MM.1S (cell line): ENCODE results near the gene KRT73.

Experiments used
- DNase-seq: peaks from one replicate; pipeline ENCODE4 v3.0.0-alpha.2; 2015
- H2AFZ ChIP-seq: fragments of 300-600 bp; sonication (generic); 2 replicates; pipeline ENCODE4 v1.6.0; 2016; ENCODE audit warnings: antibody characterized with exemption, low read length
- H3F3A ChIP-seq: fragments of 300-600 bp; sonication (generic); 2 replicates; pipeline ENCODE4 v1.6.1; 2016; ENCODE audit warnings: mild to moderate bottlenecking, antibody characterized with exemption, low read length, moderate library complexity, mixed read lengths; ENCODE audit not compliant: insufficient read depth
- H3K27ac ChIP-seq: fragments of 300-600 bp; sonication (generic); 2 replicates; pipeline ENCODE4 v1.5.1; 2016; ENCODE audit warnings: mild to moderate bottlenecking, low read length
- H3K27me3 ChIP-seq: fragments of 300-600 bp; sonication (generic); replicated peaks from 2 replicates; pipeline ENCODE4 v1.6.0; 2016; ENCODE audit warnings: low read length; ENCODE audit not compliant: insufficient read depth
- H3K36me3 ChIP-seq: fragments of 300-600 bp; sonication (generic); replicated peaks from 2 replicates; pipeline ENCODE4 v1.6.1; 2016; ENCODE audit warnings: mild to moderate bottlenecking, low read length, mixed read lengths; ENCODE audit not compliant: insufficient read depth
- H3K4me1 ChIP-seq: fragments of 300-600 bp; sonication (generic); 2 replicates; pipeline ENCODE4 v1.6.1; 2016; ENCODE audit warnings: low read length, mixed read lengths
- H3K4me2 ChIP-seq: fragments of 300-600 bp; sonication (generic); 2 replicates; pipeline ENCODE4 v1.6.0; 2016; ENCODE audit warnings: low read depth, low read length
- H3K4me3 ChIP-seq: fragments of 300-600 bp; sonication (generic); 2 replicates; pipeline ENCODE4 v1.5.1; 2016; ENCODE audit warnings: low read length, mixed read lengths
- H3K79me2 ChIP-seq: fragments of 300-600 bp; sonication (generic); 2 replicates; pipeline ENCODE4 v1.6.1; 2016; ENCODE audit warnings: mixed run types, low read length, mixed read lengths
- H3K9ac ChIP-seq: fragments of 300-600 bp; sonication (generic); 2 replicates; pipeline ENCODE4 v1.6.1; 2016; ENCODE audit warnings: low read length, mixed read lengths
- H3K9me2 ChIP-seq: fragments of 300-600 bp; sonication (generic); replicated peaks from 2 replicates; pipeline ENCODE4 v1.6.1; 2016; ENCODE audit warnings: mild to moderate bottlenecking, low read length, mixed read lengths; ENCODE audit not compliant: insufficient read depth
- H3K9me3 ChIP-seq: fragments of 300-600 bp; sonication (generic); replicated peaks from 2 replicates; pipeline ENCODE4 v1.6.1; 2016; ENCODE audit warnings: mild to moderate bottlenecking, low read length, mixed read lengths; ENCODE audit not compliant: insufficient read depth
- H4K20me1 ChIP-seq: fragments of 300-600 bp; sonication (generic); 2 replicates; pipeline ENCODE4 v1.6.1; 2016; ENCODE audit warnings: mild to moderate bottlenecking, low read length, moderate library complexity, mixed read lengths; ENCODE audit not compliant: insufficient read depth
- EZH2 ChIP-seq: fragments of 300-600 bp; sonication (generic); optimal IDR thresholded peaks from 2 replicates; pipeline ENCODE3; 2017; ENCODE audit warnings: low read depth, mild to moderate bottlenecking, antibody characterized with exemption, low read length, mixed read lengths
- EZH2phosphoT487 ChIP-seq: fragments of 300-600 bp; sonication (generic); IDR thresholded peaks from 2 replicates; pipeline ENCODE4 v1.6.1; 2018; ENCODE audit warnings: antibody characterized with exemption, low read length
- TF ChIP-seq, protein P1 (sequence below): fragments of 300-600 bp; sonication (generic); IDR thresholded peaks from 2 replicates; pipeline ENCODE4 v1.5.1; 2016; ENCODE audit warnings: antibody characterized with exemption, low read length, mixed read lengths

KRT73 gene

GRCh38 chr12:52573306-52573705 lies 45.1 kb downstream of the KRT73 start:
- Histone ChIP-seq H2AFZ (no peak overlapping the region), H3K4me1 (no peaks in the 10 kb centered on the region), H3F3A (no peaks in the 10 kb centered on the region), H3K27me3 (peaks cover 89% of the 10 kb centered on the region), H3K4me2 (no peak overlapping the region), H3K27ac (no peak overlapping the region), H3K4me3 (no peak overlapping the region), H3K9me2 (no peaks in the 10 kb centered on the region), H3K36me3 (no peaks in the 10 kb centered on the region), H3K9ac (no peak overlapping the region), H3K79me2 (no peaks in the 10 kb centered on the region), H4K20me1 (no peaks in the 10 kb centered on the region), H3K9me3 (no peaks in the 10 kb centered on the region)
- no peak for DNase-seq
- TF ChIP-seq EZH2 (no peak), EZH2phosphoT487 (no peak)
- TF ChIP-seq, protein P1, sequence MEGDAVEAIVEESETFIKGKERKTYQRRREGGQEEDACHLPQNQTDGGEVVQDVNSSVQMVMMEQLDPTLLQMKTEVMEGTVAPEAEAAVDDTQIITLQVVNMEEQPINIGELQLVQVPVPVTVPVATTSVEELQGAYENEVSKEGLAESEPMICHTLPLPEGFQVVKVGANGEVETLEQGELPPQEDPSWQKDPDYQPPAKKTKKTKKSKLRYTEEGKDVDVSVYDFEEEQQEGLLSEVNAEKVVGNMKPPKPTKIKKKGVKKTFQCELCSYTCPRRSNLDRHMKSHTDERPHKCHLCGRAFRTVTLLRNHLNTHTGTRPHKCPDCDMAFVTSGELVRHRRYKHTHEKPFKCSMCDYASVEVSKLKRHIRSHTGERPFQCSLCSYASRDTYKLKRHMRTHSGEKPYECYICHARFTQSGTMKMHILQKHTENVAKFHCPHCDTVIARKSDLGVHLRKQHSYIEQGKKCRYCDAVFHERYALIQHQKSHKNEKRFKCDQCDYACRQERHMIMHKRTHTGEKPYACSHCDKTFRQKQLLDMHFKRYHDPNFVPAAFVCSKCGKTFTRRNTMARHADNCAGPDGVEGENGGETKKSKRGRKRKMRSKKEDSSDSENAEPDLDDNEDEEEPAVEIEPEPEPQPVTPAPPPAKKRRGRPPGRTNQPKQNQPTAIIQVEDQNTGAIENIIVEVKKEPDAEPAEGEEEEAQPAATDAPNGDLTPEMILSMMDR = no peak

- H3K79me2 ChIP-seq = no peaks in the 10 kb centered on the region
- H3K9ac ChIP-seq = no peak overlapping the region
- H3K4me2 ChIP-seq = no peak overlapping the region
- H3K27me3 ChIP-seq = peaks cover 92% of the 10 kb centered on the region
- TF ChIP-seq EZH2 (no peak), EZH2phosphoT487 (no peak)
- TF ChIP-seq, protein P1 = no peak
- no peaks in the 10 kb centered on the region for H3K9me3 ChIP-seq
- DNase-seq = no peak
- H3F3A ChIP-seq = no peaks in the 10 kb centered on the region
- H3K4me1 ChIP-seq = no peaks in the 10 kb centered on the region
- H3K9me2 ChIP-seq = no peaks in the 10 kb centered on the region
- no peaks in the 10 kb centered on the region for H3K36me3 ChIP-seq
- H2AFZ ChIP-seq = no peak overlapping the region
- H4K20me1 ChIP-seq = no peaks in the 10 kb centered on the region
- H3K27ac ChIP-seq = no peak overlapping the region
- H3K4me3 ChIP-seq = no peak overlapping the region
These were observed 47.8 kb downstream of the KRT73 start for GRCh38 chr12:52570511-52570910.

- Histone ChIP-seq H2AFZ (no peak overlapping the region), H3F3A (no peaks in the 10 kb centered on the region), H3K9me2 (no peaks in the 10 kb centered on the region), H3K4me2 (no peak overlapping the region), H3K27me3 (peaks cover 93% of the 10 kb centered on the region), H4K20me1 (no peaks in the 10 kb centered on the region), H3K9ac (no peak overlapping the region), H3K27ac (no peak overlapping the region), H3K4me3 (no peak overlapping the region), H3K36me3 (no peaks in the 10 kb centered on the region), H3K4me1 (no peaks in the 10 kb centered on the region), H3K9me3 (no peaks in the 10 kb centered on the region), H3K79me2 (no peaks in the 10 kb centered on the region)
- TF ChIP-seq EZH2phosphoT487 = no peak
- TF ChIP-seq EZH2 = no peak
- TF ChIP-seq, protein P1 = no peak
- no peak for DNase-seq
These were observed 50.2 kb downstream of the KRT73 start for GRCh38 chr12:52568111-52568510.
